Measurements from ENCODE around the gene KIAA1671.

Gene KIAA1671

GRCh38 chr22:25018009-25018408 lies 65.5 kb downstream of the KIAA1671 start:
- no peak for DNase-seq

- no peak for DNase-seq
Observed at GRCh38 chr22:25019427-25020184, 67.1 kb downstream of the KIAA1671 start.

GRCh38 chr22:25021409-25021808 lies 68.9 kb downstream of the KIAA1671 start:
- no peak for DNase-seq

- peak; percentile 86 for DNase-seq
Observed at GRCh38 chr22:25021976-25022711, 69.6 kb downstream of the KIAA1671 start.

- peak; percentile 47 for DNase-seq
Observed at GRCh38 chr22:25023879-25024278, 71.4 kb downstream of the KIAA1671 start.

- no peak for DNase-seq
Observed at GRCh38 chr22:25024895-25025294, 72.4 kb downstream of the KIAA1671 start.

GRCh38 chr22:25025491-25026400 lies 73.2 kb downstream of the KIAA1671 start:
- no peak for DNase-seq

- no peak for DNase-seq
Observed at GRCh38 chr22:25027043-25027906, 74.8 kb downstream of the KIAA1671 start.

GRCh38 chr22:25027959-25028840 lies 75.7 kb downstream of the KIAA1671 start:
- DNase-seq = no peak

GRCh38 chr22:25028841-25029141 lies 76.3 kb downstream of the KIAA1671 start:
- no peak for DNase-seq

- DNase-seq = no peak
Observed at GRCh38 chr22:25029181-25029580, 76.7 kb downstream of the KIAA1671 start.

GRCh38 chr22:25030636-25031035 lies 78.1 kb downstream of the KIAA1671 start:
- DNase-seq = no peak

GRCh38 chr22:25032066-25032465 lies 79.5 kb downstream of the KIAA1671 start:
- DNase-seq = no peak

GRCh38 chr22:25035715-25036114 lies 83.2 kb downstream of the KIAA1671 start:
- DNase-seq = no peak

- no peak for DNase-seq
Observed at GRCh38 chr22:25038239-25038638, 85.7 kb downstream of the KIAA1671 start.

- no peak for DNase-seq
Observed at GRCh38 chr22:25038771-25039170, 86.3 kb downstream of the KIAA1671 start.

GRCh38 chr22:25039255-25039654 lies 86.7 kb downstream of the KIAA1671 start:
- no peak for DNase-seq

GRCh38 chr22:25039754-25040153 lies 87.2 kb downstream of the KIAA1671 start:
- peak; percentile 87 for DNase-seq

GRCh38 chr22:25045159-25045558 lies 92.6 kb downstream of the KIAA1671 start:
- no peak for DNase-seq

GRCh38 chr22:25048071-25048470 lies 95.6 kb downstream of the KIAA1671 start:
- no peak for DNase-seq
